ENCODE results near the gene EXOC4.

DNA sequence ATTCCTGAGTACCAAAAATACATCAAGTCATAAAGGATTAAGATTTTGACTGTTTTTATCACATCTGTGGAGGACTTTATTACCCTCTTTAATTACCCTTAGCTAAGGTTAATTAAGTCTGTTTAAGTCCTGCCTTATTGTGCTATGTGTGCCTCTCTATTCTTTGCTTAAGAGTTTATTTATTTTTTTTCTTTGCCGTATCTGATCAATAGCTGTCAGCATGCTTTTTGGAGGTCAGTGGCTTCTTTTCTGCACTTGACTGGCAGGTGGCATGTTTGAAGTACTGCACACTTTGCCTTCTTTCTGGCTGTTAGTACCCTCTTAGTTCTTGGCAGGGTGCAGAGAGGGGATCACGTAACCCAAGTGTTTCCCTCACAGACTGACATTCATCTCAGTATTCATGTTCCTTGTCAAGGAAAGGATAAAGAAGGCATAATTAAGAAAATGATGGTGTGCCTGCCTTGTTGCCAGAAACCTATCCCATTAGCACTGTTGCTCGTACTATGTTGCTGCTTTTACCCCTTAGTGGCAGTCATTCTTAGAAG lies 225.8 kb downstream of the EXOC4 start:
- no peak for TF ChIP-seq CTCF (conservative IDR thresholded peaks at IDR 0.05 in 1 of 2, IDR thresholded peaks at IDR 0.05 in 1 of 2; ENCODE audit: low read depth in 1 of 2, low read length in 2 of 2)
- no peak for TF ChIP-seq EZH2 (IDR thresholded peaks at IDR 0.05; ENCODE audit: low read length, missing control alignments)

Data from fibroblast of lung (primary cell).